SU-DHL-6 (cell line): ENCODE data around the gene CSNK2A3.

Experiments used
- H2AFZ ChIP-seq: fragments of 200-600 bp; sonication (generic); 2 replicates; pipeline ENCODE4 v1.6.1; 2014; ENCODE audit warnings: low read depth, mild to moderate bottlenecking, moderate library complexity, mixed read lengths, antibody characterized with exemption, low read length; ENCODE audit not compliant: severe bottlenecking
- H3F3A ChIP-seq: fragments of 200-600 bp; shearing (Covaris generic); 2 replicates; pipeline ENCODE4 v1.6.0; 2016; ENCODE audit warnings: antibody characterized with exemption, mild to moderate bottlenecking; ENCODE audit not compliant: insufficient read depth
- H3K27ac ChIP-seq: fragments of 200-600 bp; sonication (generic); 2 replicates; pipeline ENCODE4 v1.5.1; 2016; ENCODE audit warnings: low read depth, mild to moderate bottlenecking, low read length, moderate library complexity, mixed read lengths
- H3K27me3 ChIP-seq: fragments of 200-600 bp; sonication (generic), shearing (Covaris generic); 2 replicates; pipeline ENCODE4 v1.6.0; 2014; ENCODE audit warnings: mild to moderate bottlenecking, low read length
- H3K36me3 ChIP-seq: fragments of 200-600 bp; sonication (generic); 2 replicates; pipeline ENCODE4 v1.6.1; 2014; ENCODE audit warnings: mild to moderate bottlenecking, low read length, mixed read lengths
- H3K4me2 ChIP-seq: fragments of 300-600, 200-600 bp; shearing (Covaris generic), sonication (generic); 2 replicates; pipeline ENCODE4 v1.6.0; 2014; ENCODE audit warnings: low read length, low read depth, mild to moderate bottlenecking; ENCODE audit not compliant: poor library complexity, severe bottlenecking
- H3K4me3 ChIP-seq: fragments of 200-600 bp; sonication (generic); 2 replicates; pipeline ENCODE4 v1.5.1; 2014; ENCODE audit warnings: antibody characterized with exemption, low read length, mild to moderate bottlenecking, mixed read lengths; ENCODE audit not compliant: insufficient read depth, poor library complexity, severe bottlenecking
- H3K79me2 ChIP-seq: fragments of 200-600 bp; sonication (generic); 2 replicates; pipeline ENCODE4 v1.6.1; 2014; ENCODE audit warnings: mild to moderate bottlenecking, low read length, moderate library complexity; ENCODE audit not compliant: insufficient read depth
- H3K9ac ChIP-seq: fragments of 200-600 bp; sonication (generic); 2 replicates; pipeline ENCODE4 v1.7.0; 2014; ENCODE audit warnings: mild to moderate bottlenecking, low read length
- H3K9me2 ChIP-seq: fragments of 200-600 bp; sonication (generic); replicated peaks from 2 replicates; pipeline ENCODE4 v1.6.1; 2014; ENCODE audit warnings: low read length; ENCODE audit not compliant: insufficient read depth
- H3K9me3 ChIP-seq: fragments of 200-600 bp; sonication (generic); 2 replicates; pipeline ENCODE4 v1.6.1; 2014; ENCODE audit warnings: low read length, mixed read lengths; ENCODE audit not compliant: insufficient read depth
- H4K20me1 ChIP-seq: fragments of 200-600 bp; sonication (generic); 2 replicates; pipeline ENCODE4 v1.6.1; 2014; ENCODE audit warnings: low read depth, mild to moderate bottlenecking, antibody characterized with exemption, low read length, moderate library complexity, mixed read lengths
- EZH2phosphoT487 ChIP-seq: fragments of 200-600 bp; sonication (generic), shearing (Covaris generic); conservative IDR thresholded peaks from 2 replicates; pipeline ENCODE4 v1.6.1; 2018; ENCODE audit warnings: mild to moderate bottlenecking, antibody characterized with exemption, low read length, moderate library complexity, mixed read lengths
- TF ChIP-seq, protein P1 (sequence below): fragments of 200-600 bp; sonication (generic); IDR thresholded peaks from one replicate; pipeline ENCODE4 v1.5.1; 2017; ENCODE audit warnings: antibody characterized with exemption, mild to moderate bottlenecking, low read length, moderate library complexity; ENCODE audit not compliant: insufficient read depth, poor library complexity, severe bottlenecking

CSNK2A3 gene

DNA sequence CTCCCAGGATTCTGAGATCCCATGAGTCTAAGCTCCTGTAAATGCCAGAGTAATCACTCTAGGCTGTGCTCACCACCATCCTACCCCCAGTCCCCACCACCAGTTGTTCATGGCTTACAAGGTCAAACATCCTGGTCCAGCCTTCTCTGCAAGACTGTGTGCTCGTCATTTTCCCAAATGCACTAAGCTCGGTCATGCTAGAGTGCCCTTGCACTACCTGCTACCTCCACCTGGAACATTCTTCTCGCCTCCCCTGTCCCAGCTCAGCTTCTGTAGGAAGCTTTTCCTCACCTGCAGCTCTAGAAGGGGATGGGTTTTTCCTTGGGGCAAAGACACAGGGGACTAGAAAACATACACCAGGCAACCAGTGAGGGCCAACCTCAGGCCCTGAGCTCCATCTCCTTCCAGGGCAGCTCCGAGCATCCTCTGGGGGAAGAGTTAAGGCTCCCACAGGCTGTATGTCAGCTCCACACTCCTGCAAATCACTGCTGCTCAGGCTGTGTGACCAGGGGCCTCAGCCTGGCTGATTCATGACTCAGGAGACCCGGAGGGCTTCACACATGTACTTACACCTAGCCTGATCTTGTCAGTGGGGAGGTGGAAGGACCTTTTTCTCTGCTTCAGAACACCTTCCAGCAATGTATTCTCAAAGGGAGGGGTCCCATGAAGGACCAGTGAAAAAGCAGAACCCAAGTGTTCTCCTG, 37.2 kb upstream of the CSNK2A3 start:
- no peaks in the 10 kb centered on the region for H3K9me2 ChIP-seq
- H3K4me3 ChIP-seq = no peak overlapping the region
- H3K27me3 ChIP-seq = no peaks in the 10 kb centered on the region; the same call in 1 of the 2 replicates
- no peak overlapping the region for H2AFZ ChIP-seq
- H3K9me3 ChIP-seq = no peaks in the 10 kb centered on the region
- no peak overlapping the region for H3K27ac ChIP-seq
- H3K79me2 ChIP-seq = no peaks in the 10 kb centered on the region
- no peak for TF ChIP-seq EZH2phosphoT487
- TF ChIP-seq, protein P1, sequence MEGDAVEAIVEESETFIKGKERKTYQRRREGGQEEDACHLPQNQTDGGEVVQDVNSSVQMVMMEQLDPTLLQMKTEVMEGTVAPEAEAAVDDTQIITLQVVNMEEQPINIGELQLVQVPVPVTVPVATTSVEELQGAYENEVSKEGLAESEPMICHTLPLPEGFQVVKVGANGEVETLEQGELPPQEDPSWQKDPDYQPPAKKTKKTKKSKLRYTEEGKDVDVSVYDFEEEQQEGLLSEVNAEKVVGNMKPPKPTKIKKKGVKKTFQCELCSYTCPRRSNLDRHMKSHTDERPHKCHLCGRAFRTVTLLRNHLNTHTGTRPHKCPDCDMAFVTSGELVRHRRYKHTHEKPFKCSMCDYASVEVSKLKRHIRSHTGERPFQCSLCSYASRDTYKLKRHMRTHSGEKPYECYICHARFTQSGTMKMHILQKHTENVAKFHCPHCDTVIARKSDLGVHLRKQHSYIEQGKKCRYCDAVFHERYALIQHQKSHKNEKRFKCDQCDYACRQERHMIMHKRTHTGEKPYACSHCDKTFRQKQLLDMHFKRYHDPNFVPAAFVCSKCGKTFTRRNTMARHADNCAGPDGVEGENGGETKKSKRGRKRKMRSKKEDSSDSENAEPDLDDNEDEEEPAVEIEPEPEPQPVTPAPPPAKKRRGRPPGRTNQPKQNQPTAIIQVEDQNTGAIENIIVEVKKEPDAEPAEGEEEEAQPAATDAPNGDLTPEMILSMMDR = no peak
- H4K20me1 ChIP-seq = no peaks in the 10 kb centered on the region
- no peak overlapping the region for H3K4me2 ChIP-seq
- H3K9ac ChIP-seq = no peak overlapping the region
- no peaks in the 10 kb centered on the region for H3K36me3 ChIP-seq
- no peaks in the 10 kb centered on the region for H3F3A ChIP-seq

DNA sequence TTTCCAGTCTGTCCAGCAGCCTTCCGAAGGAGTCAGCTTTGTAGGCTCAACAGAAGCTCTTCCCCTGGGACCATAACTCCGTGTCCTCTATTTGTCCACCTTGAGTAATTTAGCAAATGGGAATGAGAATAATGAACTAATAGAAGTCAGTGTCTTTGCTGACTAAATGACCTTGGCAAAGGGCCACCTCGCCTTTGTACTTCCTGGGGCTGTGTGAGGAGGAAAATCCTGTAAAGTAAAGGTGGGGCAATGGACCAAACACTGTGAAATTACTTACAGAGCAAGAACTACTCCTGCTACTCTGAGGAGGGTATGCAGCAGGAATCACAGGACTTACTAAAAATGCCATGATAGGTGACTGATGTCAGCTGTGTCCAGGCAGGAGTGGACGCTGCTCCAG, 36.2 kb upstream of the CSNK2A3 start:
- Histone ChIP-seq H3F3A (no peaks in the 10 kb centered on the region), H3K4me2 (no peak overlapping the region), H3K9me3 (no peaks in the 10 kb centered on the region), H3K9ac (no peak overlapping the region), H3K27ac (no peak overlapping the region), H4K20me1 (no peaks in the 10 kb centered on the region), H3K79me2 (no peaks in the 10 kb centered on the region), H3K27me3 (no peaks in the 10 kb centered on the region; the same call in 1 of the 2 replicates), H3K4me3 (no peak overlapping the region), H3K9me2 (no peaks in the 10 kb centered on the region), H3K36me3 (no peaks in the 10 kb centered on the region), H2AFZ (no peak overlapping the region)
- TF ChIP-seq, protein P1 = no peak
- no peak for TF ChIP-seq EZH2phosphoT487

DNA sequence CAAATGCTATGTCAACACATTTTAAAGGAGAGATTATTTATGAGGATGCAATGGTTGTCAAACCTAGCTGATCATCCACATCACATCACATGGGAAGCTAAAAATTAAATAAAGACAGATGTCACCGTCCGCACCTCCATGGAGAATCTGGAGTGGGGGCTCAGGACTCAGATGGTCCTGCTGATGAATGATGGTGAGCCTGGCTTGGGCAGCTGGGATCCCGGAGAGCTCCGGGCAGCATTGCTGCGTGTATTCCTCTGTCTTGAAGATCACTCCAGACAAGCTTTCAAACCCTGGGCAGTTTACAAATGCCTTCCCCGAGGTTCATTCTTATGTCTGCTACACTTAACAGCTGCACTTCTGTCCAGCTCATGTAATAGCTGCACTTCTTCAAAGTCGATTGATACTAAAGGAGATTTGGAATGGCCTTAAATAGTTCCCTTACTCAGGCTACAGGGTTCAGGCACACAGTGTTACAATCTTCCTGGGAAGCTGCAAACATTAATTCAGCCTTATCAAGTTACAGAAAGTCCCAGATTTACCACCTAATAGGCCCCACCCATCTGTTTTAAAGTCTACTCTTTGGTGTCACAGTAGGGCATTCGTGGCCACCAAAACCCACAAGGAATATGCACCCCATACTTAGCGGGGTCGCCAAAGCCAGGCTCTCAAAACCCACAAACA, 34.7 kb upstream of the CSNK2A3 start:
- H3F3A ChIP-seq = no peaks in the 10 kb centered on the region
- H3K4me2 ChIP-seq = no peak overlapping the region
- no peaks in the 10 kb centered on the region for H3K36me3 ChIP-seq
- no peaks in the 10 kb centered on the region for H3K9me2 ChIP-seq
- no peaks in the 10 kb centered on the region for H4K20me1 ChIP-seq
- no peaks in the 10 kb centered on the region; the same call in 1 of the 2 replicates for H3K27me3 ChIP-seq
- no peaks in the 10 kb centered on the region for H3K79me2 ChIP-seq
- H2AFZ ChIP-seq = no peak overlapping the region
- H3K9ac ChIP-seq = no peak overlapping the region
- H3K27ac ChIP-seq = no peak overlapping the region
- no peak overlapping the region for H3K4me3 ChIP-seq
- no peaks in the 10 kb centered on the region for H3K9me3 ChIP-seq
- TF ChIP-seq, protein P1 = no peak
